KMS-11 (cell line): ENCODE measurements around the gene TCHP.

Experiments used
- H2AFZ ChIP-seq: fragments of 200-600 bp; sonication (generic); 2 replicates; pipeline ENCODE4 v1.6.1; 2016; ENCODE audit warnings: antibody characterized with exemption, mixed run types, low read depth
- H3K27ac ChIP-seq: fragments of 200-600 bp; sonication (generic); 2 replicates; pipeline ENCODE4 v1.6.1; 2016; ENCODE audit warnings: mild to moderate bottlenecking, mixed run types
- H3K27me3 ChIP-seq: fragments of 200-600 bp; sonication (generic); 2 replicates; pipeline ENCODE4 v1.6.1; 2017; ENCODE audit warnings: mild to moderate bottlenecking, low read depth, mixed run types, moderate library complexity; ENCODE audit not compliant: insufficient read depth
- H3K36me3 ChIP-seq: fragments of 200-600 bp; sonication (generic); 2 replicates; pipeline ENCODE4 v1.6.1; 2017; ENCODE audit warnings: mild to moderate bottlenecking, mixed run types; ENCODE audit not compliant: insufficient read depth
- H3K4me1 ChIP-seq: fragments of 200-600 bp; sonication (generic); 2 replicates; pipeline ENCODE4 v1.6.1; 2016; ENCODE audit warnings: mild to moderate bottlenecking, low read depth, mixed run types; ENCODE audit not compliant: poor library complexity, severe bottlenecking
- H3K4me2 ChIP-seq: fragments of 200-600 bp; sonication (generic); 2 replicates; pipeline ENCODE4 v1.7.0; 2016; ENCODE audit warnings: mild to moderate bottlenecking, mixed run types
- H3K4me3 ChIP-seq: fragments of 200-600 bp; sonication (generic); IDR thresholded peaks from 2 replicates; pipeline ENCODE4 v1.6.1; 2017; ENCODE audit warnings: low read depth, low read length, mixed read lengths; ENCODE audit not compliant: insufficient read depth
- H3K79me2 ChIP-seq: fragments of 200-600 bp; sonication (generic); 2 replicates; pipeline ENCODE4 v1.6.1; 2016; ENCODE audit warnings: low read depth, mixed run types; ENCODE audit not compliant: insufficient read depth
- H3K9ac ChIP-seq: fragments of 200-600 bp; sonication (generic); 2 replicates; pipeline ENCODE4 v1.6.1; 2016; ENCODE audit warnings: mild to moderate bottlenecking, mixed run types
- H4K20me1 ChIP-seq: fragments of 200-600 bp; sonication (generic); 2 replicates; pipeline ENCODE4 v1.6.1; 2016; ENCODE audit warnings: mild to moderate bottlenecking, mixed run types; ENCODE audit not compliant: insufficient read depth
- CTCF ChIP-seq: fragments of 200-600 bp; sonication (generic); conservative IDR thresholded peaks from 2 replicates; pipeline ENCODE4 v1.6.1; 2017; ENCODE audit warnings: low read depth, mild to moderate bottlenecking, antibody characterized with exemption, low read length, moderate library complexity, mixed read lengths

Gene TCHP

GRCh38 chr12:109962398-109962797 lies 62.3 kb downstream of the TCHP start:
- Histone ChIP-seq H3K9ac (no peak overlapping the region), H3K79me2 (no peaks in the 10 kb centered on the region), H3K4me3 (no peak overlapping the region), H3K36me3 (no peaks in the 10 kb centered on the region), H3K4me2 (no peak overlapping the region), H3K27me3 (no peaks in the 10 kb centered on the region), H4K20me1 (no peaks in the 10 kb centered on the region), H3K4me1 (no peaks in the 10 kb centered on the region), H3K27ac (no peak overlapping the region), H2AFZ (no peak overlapping the region)
- TF ChIP-seq CTCF = no peak

GRCh38 chr12:109963330-109963729 lies 63.3 kb downstream of the TCHP start:
- no peaks in the 10 kb centered on the region for H3K79me2 ChIP-seq
- H3K9ac ChIP-seq = no peak overlapping the region
- H2AFZ ChIP-seq = no peak overlapping the region
- H3K27ac ChIP-seq = no peak overlapping the region
- TF ChIP-seq CTCF = no peak
- H3K4me3 ChIP-seq = no peak overlapping the region
- no peaks in the 10 kb centered on the region for H3K36me3 ChIP-seq
- no peaks in the 10 kb centered on the region for H4K20me1 ChIP-seq
- no peaks in the 10 kb centered on the region for H3K4me1 ChIP-seq
- no peaks in the 10 kb centered on the region for H3K27me3 ChIP-seq
- no peak overlapping the region for H3K4me2 ChIP-seq

- Histone ChIP-seq H3K4me3 (no peak overlapping the region), H3K9ac (no peak overlapping the region), H3K27ac (no peak overlapping the region), H3K27me3 (no peaks in the 10 kb centered on the region), H3K36me3 (no peaks in the 10 kb centered on the region), H3K4me2 (no peak overlapping the region), H3K79me2 (no peaks in the 10 kb centered on the region), H2AFZ (no peak overlapping the region), H4K20me1 (no peaks in the 10 kb centered on the region), H3K4me1 (no peaks in the 10 kb centered on the region)
- no peak for TF ChIP-seq CTCF
These were observed 63.8 kb downstream of the TCHP start for GRCh38 chr12:109963743-109964429.

GRCh38 chr12:109966546-109966945 lies 66.5 kb downstream of the TCHP start:
- Histone ChIP-seq H3K4me2 (no peak overlapping the region), H4K20me1 (no peaks in the 10 kb centered on the region), H3K4me3 (no peak overlapping the region), H3K27me3 (no peaks in the 10 kb centered on the region), H3K79me2 (no peaks in the 10 kb centered on the region), H3K4me1 (no peaks in the 10 kb centered on the region), H3K9ac (no peak overlapping the region), H2AFZ (no peak overlapping the region), H3K27ac (no peak overlapping the region), H3K36me3 (no peaks in the 10 kb centered on the region)
- no peak for TF ChIP-seq CTCF
